GM23338 (cell line): ENCODE results near the gene NACAD.

Source experiments
- CREB1 ChIP-seq: fragments of 250-450 bp; sonication (Bioruptor Pico); IDR thresholded peaks from 2 replicates; pipeline ENCODE4 v1.5.0; 2020; ENCODE audit warnings: low read depth, mild to moderate bottlenecking, moderate library complexity
- ETS1 ChIP-seq: IDR thresholded peaks from 2 replicates; pipeline ENCODE4 v1.6.1; 2016; ENCODE audit warnings: antibody characterized with exemption
- EZH2 ChIP-seq: fragments of 200-600 bp; sonication (generic); IDR thresholded peaks from one replicate; pipeline ENCODE4 v1.8.0; 2017; ENCODE audit warnings: antibody characterized with exemption, mild to moderate bottlenecking, low read depth; ENCODE audit not compliant: unreplicated experiment
- EZH2phosphoT487 ChIP-seq: fragments of 200-600 bp; sonication (generic); IDR thresholded peaks from one replicate; pipeline ENCODE4 v1.8.1; 2018; ENCODE audit warnings: antibody characterized with exemption; ENCODE audit not compliant: unreplicated experiment
- JUNB ChIP-seq: IDR thresholded peaks from one replicate; pipeline ENCODE4 v1.6.1; 2016; ENCODE audit warnings: antibody characterized with exemption; ENCODE audit not compliant: unreplicated experiment
- POLR2AphosphoS5 ChIP-seq: IDR thresholded peaks from 2 replicates; pipeline ENCODE4 v1.6.1; 2016; ENCODE audit warnings: antibody characterized with exemption, low read depth
- ZNF331 ChIP-seq: fragments of 250-450 bp; sonication (Bioruptor Pico); IDR thresholded peaks from 2 replicates; pipeline ENCODE4 v1.5.0; 2020; ENCODE audit warnings: low read depth, mild to moderate bottlenecking, moderate library complexity
- TF ChIP-seq, protein P1 (sequence below), 2 experiments: fragments of 200-600 bp in 1 of 2; sonication (generic) in 1 of 2; conservative IDR thresholded peaks; 2 replicates each; pipeline versions ENCODE4 v1.5.1 to v1.6.1; 2016 to 2017; ENCODE audit warnings: antibody characterized with exemption in 2 of 2, low read depth in 2 of 2, mild to moderate bottlenecking in 2 of 2, moderate library complexity in 1 of 2
- TF ChIP-seq, protein P2 (sequence below): IDR thresholded peaks from one replicate; pipeline ENCODE4 v1.6.1; 2018; ENCODE audit warnings: antibody characterized with exemption; ENCODE audit not compliant: unreplicated experiment

- TF ChIP-seq, protein P1, sequence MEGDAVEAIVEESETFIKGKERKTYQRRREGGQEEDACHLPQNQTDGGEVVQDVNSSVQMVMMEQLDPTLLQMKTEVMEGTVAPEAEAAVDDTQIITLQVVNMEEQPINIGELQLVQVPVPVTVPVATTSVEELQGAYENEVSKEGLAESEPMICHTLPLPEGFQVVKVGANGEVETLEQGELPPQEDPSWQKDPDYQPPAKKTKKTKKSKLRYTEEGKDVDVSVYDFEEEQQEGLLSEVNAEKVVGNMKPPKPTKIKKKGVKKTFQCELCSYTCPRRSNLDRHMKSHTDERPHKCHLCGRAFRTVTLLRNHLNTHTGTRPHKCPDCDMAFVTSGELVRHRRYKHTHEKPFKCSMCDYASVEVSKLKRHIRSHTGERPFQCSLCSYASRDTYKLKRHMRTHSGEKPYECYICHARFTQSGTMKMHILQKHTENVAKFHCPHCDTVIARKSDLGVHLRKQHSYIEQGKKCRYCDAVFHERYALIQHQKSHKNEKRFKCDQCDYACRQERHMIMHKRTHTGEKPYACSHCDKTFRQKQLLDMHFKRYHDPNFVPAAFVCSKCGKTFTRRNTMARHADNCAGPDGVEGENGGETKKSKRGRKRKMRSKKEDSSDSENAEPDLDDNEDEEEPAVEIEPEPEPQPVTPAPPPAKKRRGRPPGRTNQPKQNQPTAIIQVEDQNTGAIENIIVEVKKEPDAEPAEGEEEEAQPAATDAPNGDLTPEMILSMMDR (conservative IDR thresholded peaks at IDR 0.05; ENCODE audit: low read depth in 2 of 2), result no peak
- TF ChIP-seq EZH2phosphoT487 (no peak), POLR2AphosphoS5 (no peak), EZH2 (no peak), CREB1 (CRISPR knock-in tag) (no peak), ETS1 (no peak), JUNB (no peak), ZNF331 (CRISPR knock-in tag) (no peak)
- TF ChIP-seq, protein P2, sequence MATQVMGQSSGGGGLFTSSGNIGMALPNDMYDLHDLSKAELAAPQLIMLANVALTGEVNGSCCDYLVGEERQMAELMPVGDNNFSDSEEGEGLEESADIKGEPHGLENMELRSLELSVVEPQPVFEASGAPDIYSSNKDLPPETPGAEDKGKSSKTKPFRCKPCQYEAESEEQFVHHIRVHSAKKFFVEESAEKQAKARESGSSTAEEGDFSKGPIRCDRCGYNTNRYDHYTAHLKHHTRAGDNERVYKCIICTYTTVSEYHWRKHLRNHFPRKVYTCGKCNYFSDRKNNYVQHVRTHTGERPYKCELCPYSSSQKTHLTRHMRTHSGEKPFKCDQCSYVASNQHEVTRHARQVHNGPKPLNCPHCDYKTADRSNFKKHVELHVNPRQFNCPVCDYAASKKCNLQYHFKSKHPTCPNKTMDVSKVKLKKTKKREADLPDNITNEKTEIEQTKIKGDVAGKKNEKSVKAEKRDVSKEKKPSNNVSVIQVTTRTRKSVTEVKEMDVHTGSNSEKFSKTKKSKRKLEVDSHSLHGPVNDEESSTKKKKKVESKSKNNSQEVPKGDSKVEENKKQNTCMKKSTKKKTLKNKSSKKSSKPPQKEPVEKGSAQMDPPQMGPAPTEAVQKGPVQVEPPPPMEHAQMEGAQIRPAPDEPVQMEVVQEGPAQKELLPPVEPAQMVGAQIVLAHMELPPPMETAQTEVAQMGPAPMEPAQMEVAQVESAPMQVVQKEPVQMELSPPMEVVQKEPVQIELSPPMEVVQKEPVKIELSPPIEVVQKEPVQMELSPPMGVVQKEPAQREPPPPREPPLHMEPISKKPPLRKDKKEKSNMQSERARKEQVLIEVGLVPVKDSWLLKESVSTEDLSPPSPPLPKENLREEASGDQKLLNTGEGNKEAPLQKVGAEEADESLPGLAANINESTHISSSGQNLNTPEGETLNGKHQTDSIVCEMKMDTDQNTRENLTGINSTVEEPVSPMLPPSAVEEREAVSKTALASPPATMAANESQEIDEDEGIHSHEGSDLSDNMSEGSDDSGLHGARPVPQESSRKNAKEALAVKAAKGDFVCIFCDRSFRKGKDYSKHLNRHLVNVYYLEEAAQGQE, result no peak
Measured at GRCh38 chr7:45031829-45032228, 56.9 kb downstream of the NACAD start.
